Ramos (cell line): ENCODE results near the gene SDS.

ENCODE experiments used
- in situ Hi-C: fragments of 300-500 bp; cut with MboI; formaldehyde crosslinking; loops from one replicate; pipeline ENCODE4 v1.14.3; 2022; ENCODE audit warnings: low sequenced_read_pairs; ENCODE audit not compliant: unreplicated experiment

Gene SDS

DNA sequence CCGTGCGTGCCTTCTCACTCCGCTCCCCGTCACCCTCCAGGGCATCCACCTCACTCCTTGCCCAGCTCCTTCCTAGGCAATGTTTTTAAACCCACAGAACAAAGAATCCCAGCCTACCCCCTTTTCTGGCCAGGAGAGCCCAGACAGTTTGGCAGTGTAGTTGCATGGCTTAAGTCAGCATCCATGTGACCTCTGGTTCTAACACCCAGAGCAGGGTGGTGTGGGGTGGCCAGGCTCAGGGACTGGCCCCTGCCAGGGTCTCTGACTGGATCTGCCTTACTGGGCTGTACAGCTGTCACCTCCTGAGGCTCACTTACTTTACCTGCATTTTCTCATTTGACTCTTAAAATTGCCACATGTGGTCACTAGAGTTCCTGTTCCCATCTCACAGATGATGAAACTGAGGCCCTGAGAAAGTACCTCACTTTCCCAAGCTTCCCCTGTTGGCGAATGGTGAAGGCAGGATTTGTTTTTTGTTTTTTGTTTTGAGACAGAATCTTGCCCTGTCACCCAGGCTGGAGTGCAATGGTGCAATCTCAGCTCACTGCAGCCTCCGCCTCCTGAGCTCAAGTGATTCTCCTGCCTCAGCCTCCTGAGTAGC, 18.3 kb downstream of the SDS start:
- in situ Hi-C loops = no loop called here

DNA sequence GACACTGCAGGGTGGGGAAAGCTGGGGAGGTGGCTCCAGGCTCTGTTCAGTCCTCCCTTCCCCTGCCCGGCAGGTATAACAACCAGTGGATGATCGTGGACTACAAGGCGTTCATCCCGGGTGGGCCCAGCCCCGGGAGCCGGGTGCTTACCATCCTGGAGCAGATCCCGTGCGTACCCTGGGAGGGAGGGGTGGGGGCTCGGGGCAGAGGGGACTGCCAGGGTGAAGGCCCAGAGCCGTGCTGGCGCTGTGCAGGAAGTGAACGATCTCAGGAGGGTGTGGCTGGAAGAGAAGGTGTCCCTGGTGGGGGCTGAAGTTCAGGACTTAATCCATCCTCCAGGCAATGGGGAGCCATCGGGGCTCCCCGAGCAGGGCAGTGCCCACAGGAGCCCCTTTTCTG, 18.9 kb downstream of the SDS start:
- in situ Hi-C loops = no loop called here

DNA sequence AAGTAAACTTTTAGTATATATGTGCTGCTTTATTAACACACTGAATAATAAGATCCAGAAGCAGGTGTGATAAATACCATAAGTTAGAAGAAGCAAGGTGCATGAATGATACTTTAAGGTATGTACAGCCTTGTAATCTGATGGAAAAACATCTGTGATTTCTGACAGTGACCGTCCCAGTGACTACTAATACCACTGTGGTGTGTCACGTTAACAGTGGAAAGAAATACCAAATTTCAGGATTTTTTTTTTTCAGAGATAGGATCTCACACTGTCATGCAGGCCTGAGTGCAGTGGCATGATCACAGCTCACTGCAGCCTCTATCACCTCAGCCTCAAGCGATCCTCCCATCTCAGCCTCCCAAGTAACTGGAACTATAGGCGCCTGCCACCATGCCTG, 21.5 kb downstream of the SDS start:
- in situ Hi-C loops = no loop called here

DNA sequence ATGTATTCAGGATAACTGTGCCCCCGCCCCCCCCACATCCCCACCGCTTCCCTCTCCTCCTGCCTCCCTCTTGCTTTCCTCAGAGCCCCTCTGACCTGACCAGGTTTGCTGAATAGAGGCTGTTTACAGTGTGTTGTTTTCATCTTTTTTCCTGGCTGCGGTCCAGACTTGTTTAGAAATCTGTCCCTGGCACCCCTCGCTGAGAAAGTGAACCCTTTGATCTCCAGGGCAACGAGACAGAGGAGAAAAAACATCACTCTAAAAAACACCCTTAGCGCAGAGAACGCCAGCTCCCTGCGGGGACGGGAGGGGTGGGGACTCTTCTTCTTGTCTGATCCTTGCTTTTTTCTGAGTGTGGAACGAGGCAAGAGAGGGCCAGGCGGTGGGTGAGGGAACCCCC, 22.5 kb downstream of the SDS start:
- in situ Hi-C loops = no loop called here

DNA sequence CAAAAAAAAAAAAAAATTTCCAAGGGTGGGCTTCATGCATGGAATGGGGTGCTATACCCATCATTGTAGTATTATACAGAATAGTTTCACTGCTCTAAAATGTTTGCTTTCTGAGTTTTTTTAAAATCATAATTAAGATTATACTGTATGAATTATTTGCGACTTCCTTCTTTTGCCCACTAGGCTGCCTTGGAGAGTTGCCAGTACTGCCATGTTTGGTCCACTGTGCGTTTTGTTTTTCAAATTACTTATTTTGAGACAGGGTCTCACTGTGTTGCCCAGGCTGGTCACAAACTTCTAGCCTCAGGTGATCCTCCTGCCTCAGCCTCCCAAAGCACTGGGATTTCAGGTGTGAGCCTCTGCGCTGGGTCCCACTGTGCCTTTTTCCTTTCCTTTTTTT, 25.4 kb downstream of the SDS start:
- in situ Hi-C loops = no loop called here

DNA sequence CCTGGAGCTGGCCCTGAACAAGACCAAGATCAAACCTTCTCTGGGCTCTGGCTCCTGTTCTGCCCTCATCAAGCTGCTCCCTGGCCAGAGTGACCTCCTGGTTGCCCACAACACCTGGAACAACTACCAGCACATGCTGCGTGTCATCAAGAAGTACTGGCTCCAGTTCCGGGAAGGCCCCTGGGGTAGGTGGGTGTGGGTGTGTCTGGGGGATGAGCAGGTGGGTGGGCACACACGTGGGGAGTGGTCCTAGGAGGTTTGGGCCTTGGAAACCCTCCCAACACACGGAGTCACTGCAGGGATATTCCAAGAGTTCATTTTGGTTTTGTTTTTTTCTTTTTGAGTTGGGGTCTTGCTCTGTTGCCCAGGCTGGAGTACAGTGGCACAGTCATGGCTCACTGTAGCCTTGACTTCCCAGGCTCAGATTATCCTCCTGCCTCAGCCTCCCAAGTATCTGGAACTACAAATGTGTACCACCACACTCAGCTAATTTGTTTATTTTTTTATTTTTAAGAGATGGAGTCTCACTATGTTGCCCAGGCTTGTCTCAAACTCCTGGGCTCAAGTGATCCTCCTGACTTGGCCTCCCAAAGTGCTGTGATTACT, 28.8 kb downstream of the SDS start:
- in situ Hi-C loops = no loop called here

DNA sequence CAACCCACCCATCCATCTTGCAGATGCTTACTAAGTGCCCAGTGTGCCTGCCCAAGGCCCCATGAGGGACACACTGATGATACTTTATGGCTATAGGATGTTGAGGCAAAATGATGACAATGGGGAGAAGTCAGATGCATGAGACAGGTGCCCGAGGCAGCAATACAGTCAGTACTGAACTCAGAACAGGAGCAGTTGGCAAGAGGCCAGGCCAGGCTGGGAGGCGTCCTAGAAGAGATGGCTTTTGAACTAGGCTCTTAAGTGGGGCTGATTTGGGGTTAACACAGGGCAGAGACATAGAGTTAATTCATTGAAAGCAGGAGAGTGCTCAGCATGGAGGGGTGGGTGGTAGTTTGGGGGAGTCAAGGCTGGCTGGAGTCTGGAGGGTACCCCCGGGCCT, 29.7 kb downstream of the SDS start:
- in situ Hi-C loops = no loop called here

DNA sequence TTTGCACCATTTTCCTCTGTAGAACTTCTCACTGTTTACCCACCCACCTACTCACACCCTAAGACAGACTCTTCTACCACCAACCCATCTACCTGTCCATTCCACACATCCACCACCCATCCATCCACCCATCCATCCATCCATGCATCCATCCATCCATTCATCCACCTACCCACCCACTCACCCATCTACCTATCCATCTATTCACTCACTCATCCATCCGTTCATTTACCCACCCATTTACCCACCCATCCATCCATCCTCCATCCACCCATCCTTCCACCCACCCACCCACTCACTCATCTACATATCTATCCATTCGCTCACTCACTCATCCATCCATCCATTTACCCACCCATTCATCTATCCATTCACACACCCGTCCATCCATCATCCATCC, 30.2 kb downstream of the SDS start:
- in situ Hi-C loops = no loop called here

DNA sequence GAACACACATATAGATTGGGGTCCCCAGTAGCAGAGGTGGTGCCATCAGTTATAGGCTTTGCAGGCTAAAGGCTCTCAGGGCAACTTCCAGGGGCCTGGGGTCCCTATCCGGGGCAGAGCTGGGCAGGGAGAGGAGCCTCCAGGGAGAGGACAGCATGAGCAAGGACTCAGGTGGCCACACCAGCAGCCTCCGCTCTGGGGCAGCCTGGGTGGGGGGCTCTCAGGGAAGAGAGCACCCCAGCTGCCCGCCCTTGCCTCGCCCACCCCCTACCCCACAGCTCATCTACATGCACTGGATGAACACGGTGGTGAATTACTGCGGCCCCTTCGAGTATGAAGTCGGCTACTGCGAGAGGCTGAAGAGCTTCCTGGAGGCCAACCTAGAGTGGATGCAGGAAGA, 31.3 kb downstream of the SDS start:
- in situ Hi-C loops = no loop called here

DNA sequence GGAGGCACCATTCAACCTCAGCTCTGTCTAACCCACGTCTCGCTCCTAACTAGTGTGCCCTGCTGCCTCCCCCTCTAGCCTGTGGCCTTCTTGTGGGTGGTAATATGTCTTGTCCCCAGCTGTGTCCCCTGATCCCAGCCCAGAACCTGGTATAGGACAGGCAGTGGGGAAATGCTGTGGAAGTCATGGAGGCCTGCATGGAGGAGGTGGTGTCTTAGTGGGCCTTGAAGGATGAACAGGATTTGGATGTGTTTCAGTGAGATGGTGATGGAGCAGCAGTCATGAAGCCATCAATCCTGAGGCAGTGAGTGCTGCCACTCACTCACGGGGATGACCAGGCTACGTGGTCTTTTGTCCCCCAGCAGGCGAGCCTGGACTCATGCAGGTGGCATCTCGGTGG, 31.9 kb downstream of the SDS start:
- in situ Hi-C loops = no loop called here

DNA sequence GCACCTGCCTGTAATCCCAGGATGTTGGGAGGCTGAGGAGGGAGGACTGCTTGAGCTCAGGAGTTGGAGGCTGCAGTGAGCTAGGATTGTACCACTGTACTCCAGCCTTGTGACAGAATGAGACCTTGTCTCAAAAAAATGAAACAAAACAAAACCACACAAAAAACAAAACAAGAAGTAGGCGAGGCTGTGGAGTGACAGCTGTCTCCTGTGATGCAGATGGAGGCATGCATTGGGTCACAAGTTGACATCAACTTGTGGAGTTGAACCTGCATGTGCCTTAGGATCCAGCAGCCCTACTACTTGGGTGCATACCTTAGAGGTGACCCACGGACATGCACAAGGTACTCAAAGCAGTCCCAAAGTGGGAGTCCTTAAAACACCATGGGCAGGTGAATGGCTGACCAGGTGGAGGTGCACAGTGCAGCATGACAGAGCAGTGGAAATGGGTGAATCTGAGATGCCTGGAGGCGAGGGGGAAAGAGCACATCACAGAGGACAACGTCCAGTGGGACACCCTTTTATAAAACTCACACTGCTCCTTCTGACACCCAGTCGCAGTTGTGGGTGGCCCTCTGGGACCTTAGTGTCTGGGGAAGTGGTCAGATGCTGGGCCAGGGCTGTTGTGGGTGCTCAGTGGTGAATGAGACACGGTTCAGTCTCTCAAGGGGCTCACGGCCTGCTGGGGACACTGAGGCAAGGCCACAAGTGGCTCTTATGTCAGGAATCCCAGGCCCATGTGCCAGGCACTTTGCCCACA, 32.6 kb downstream of the SDS start:
- in situ Hi-C loops = no loop called here

DNA sequence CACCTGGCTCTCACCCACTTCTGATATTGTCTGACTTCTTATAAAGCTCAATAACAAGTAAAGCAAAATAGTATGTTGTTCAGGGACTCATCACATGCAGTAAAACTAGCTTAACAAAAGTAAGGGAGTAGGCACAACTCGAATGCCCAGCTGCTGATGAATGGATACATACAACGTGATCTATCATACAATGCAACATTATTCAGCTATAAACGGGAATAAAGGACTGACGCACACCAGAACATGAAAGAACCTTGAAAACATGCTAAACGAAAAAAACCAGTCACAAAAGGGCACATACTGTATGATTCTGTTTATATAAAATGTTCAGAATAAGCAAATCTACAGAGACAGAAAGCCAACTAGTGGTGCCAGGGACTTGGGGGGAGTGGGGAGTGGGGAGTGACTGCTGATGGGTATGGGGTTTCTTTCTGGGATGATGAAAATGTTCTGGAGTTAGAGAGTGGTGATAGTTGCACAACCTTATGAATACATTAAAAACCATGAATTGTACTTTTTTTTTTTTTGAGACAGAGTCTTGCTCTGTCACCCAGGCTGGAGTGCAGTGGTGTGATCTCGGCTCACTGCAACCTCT, 34.2 kb downstream of the SDS start:
- in situ Hi-C loops = no loop called here

DNA sequence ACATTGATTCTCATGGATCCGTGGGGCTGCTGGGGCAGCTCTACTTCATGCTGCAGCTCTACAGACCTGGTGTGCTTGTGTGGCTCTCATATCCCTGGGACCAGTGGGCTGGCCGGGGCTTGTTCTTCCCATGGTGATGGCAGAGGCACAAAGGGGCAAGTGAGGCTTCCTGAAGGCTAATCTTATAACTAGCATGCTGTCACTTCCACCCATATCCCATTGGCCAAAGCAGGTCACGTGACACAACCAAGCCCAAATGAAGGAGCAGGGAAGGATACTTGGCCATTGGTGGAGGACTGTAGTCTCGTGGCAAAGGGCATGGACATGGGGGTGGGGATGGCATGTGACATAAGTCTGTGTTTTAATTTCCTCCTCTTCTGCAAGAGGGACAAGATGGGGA, 35.4 kb downstream of the SDS start:
- in situ Hi-C loops = no loop called here

DNA sequence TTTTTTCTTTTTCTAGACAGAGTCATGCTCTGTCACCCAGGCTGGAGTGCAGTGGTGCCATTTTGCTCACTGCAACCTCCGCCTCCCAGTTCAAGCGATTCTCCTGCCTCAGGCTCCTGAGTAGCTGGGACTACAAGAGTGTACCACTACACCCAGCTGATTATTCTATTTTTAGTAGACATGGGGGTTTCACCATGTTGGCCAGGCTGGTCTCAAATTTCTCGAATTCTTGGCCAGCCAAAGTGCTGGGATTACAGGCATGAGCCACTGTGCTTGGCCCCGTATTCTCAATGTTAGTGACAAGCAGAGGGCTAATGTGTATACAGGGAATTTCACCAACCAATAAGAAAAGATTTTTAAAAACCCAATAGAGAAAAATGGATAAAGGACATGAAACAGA, 36.9 kb downstream of the SDS start:
- in situ Hi-C loops = no loop called here

DNA sequence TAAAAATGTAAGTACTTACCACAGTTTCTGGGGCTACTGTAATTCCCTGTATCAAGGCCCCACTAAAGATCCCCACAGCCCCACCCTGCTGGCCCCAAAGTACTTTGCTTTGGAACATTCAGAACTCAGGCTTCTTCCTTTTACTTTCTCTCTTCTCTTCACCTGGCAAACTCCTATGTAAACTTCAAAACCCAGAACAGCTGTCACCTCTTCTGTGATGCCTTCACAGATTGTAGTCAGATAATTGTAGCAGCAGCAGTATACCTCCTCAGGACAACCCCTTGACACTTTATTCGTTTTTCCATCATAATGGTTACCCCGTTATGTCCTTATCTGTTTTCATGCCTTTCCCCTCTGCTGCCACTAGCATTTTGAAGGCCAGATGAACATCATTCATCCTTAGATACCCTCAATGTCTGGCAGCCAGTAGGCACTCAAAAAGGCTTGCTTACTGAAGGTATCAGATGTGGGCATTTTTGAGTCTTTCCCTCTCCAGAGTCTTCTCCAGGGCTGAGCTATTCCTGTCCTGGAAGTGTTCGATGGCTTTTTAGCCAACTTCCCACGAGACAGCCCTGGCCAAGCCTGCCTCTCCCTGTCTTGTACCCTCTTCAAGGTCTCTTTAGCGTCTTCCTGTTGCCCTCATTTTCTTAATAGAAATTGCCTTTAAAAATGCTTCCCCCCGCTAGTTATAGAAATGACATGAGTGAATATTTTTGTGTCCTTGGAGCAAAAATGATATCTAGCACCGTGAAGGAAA, 37.9 kb downstream of the SDS start:
- in situ Hi-C loops = no loop called here

DNA sequence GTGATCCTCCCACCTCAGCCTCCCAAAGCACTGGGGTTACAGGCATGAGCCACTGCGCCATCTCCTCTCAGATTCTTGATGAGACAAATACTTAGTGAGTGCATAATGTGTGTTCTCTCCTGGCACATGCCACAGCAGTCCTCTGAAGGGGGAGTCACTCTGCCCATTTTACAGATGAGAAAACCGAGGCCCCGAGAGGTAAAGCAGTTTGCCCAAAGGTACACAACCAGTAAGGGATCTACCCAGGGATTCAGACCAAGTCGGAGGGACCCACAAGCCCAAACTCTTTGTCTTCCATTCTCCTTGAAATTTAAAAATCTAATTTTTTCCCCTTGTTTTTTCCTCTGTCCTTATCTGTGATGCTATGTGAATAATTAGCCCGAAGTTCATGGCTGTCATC, 39.0 kb downstream of the SDS start:
- in situ Hi-C loops = no loop called here

DNA sequence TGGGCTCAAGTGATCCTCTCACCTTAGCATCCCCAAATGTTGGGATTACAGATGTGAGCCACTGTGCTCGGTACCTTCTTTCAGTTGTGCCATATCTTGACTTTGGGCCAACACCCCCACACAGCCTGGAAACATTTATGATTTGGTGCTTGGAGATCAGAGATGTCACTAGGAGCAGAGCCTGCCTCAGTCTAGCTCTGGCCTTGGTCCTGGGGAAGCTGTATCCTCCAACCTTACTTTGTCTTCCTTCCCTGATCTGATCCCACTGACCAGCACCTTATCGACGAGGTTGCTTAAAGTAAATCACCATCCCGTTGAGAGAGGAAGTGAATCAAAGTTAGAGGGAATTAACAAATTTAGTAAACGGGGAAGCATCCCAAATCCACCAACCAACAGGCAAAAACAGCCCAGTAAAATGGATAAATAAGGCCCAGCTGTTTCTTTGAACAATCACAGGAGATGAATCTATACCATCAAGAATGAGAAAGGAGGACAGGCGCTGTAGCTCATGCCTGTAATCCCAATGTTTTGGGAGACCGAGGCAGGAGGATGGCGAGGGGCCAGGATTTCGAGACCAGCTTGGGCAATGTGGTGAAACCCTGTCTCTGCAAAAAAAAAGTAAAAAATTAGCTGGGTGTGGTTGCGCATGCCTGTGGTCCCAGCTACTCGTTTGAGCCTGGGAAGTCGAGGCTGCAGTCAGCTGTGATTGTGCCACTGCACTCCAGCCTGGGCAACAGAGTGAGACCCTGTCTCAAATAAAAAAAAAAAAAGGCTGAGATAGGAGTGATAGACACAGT, 41.9 kb downstream of the SDS start:
- in situ Hi-C loops = no loop called here

DNA sequence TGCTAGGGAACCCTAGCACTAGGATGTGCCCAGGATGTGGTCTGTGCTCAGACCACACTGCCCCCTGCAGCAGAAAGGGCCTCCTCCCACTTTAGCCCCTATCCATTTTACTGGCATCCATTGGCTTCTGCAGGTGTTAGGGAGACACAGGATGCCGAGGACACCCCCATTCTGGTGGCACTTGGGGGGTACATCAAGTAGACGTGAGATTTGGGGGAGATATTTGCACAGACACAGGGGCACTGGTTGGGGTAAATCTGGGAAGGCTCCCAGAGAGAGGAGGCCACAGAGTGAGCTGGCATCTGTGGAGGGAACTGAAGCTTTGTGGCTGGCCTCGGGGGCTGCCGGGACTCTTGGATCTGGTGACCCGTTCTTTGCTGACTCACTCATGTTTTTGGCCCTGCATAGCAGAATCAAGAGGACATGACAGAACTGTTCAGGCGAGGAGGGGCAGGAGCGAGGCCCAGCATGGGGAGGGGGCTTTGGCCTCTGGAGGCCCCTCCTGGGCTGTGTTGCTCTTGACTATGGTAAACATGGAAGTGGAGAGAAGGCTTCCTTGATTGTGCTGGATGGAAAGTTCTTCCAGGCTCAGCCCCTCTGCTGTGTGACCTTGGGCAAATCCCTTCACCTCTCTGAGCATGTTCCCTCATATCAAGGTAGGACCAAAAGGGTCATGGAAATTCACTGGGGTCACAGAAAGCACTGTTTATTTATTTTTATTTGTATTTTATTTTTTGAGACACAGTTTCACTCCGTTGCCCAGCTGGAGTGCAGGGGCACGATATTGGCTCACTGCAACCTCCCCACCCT, 43.5 kb downstream of the SDS start:
- in situ Hi-C loops = no loop called here
